Mesothelial cell of epicardium (in vitro differentiated cells): ENCODE results near the gene NPAS2. TPM values are rescaled to one million over a fixed set of nuclear protein-coding genes. Genes with fewer than 3 reads are reported as not detected.

ENCODE experiments used
- DNase-seq, 2 experiments: peaks; one replicate each; pipeline ENCODE4 v3.0.0; 2021; ENCODE audit warnings: low spot score in 2 of 2; ENCODE audit not compliant: unreplicated experiment in 2 of 2
- H3K27ac Mint-ChIP-seq: 2 replicates; pipeline ENCODE4 v1.8.0; 2021; ENCODE audit warnings: mixed read lengths
- H3K27me3 Mint-ChIP-seq: 2 replicates; pipeline ENCODE4 v1.8.0; 2021; ENCODE audit warnings: low read depth, mixed read lengths
- H3K36me3 Mint-ChIP-seq: 2 replicates; pipeline ENCODE4 v1.8.0; 2021; ENCODE audit warnings: mixed read lengths
- H3K4me1 Mint-ChIP-seq: 2 replicates; pipeline ENCODE4 v1.8.0; 2021; ENCODE audit warnings: mixed read lengths
- H3K4me3 Mint-ChIP-seq: 2 replicates; pipeline ENCODE4 v1.8.0; 2021; ENCODE audit warnings: mild to moderate bottlenecking, moderate library complexity, mixed read lengths
- H3K9me3 Mint-ChIP-seq: 2 replicates; pipeline ENCODE4 v1.8.0; 2021; ENCODE audit warnings: mixed read lengths
- total RNA-seq: library from RNA; stranded (reverse); gene quantifications from 3 replicates; pipeline ENCODE4 v1.2.1, GENCODE V29; 2021
- TF ChIP-seq, protein P1 (sequence below): fragments of 200-600 bp; sonication (generic); IDR thresholded peaks from one replicate; pipeline ENCODE4 v1.5.0; 2021; ENCODE audit warnings: antibody characterized with exemption; ENCODE audit not compliant: unreplicated experiment

Gene NPAS2
- total RNA-seq, 1 donor from 2014 or later = 5.4 TPM

DNA sequence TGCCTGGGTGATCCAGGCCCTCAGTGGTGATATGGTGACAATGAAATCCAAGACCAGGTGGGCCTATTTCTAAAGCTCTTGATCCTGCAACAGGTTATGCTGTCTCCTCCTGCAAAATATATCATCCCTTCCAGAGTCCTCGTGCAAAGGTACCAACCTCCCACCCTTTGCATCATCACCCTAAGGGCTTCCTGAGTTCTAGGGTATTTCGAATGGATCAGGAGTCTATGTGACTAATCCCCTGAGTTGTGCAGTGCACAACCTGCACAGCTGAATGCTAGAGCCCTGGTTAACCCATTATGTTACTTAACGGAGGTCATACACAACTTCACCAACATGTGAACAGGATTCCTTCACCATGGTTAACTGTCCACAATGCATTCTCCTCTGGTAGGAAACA is 13.4 kb upstream of the NPAS2 start:
- Mint-ChIP-seq H3K9me3 (peaks cover 3% of the 10 kb centered on the region), H3K36me3 (no peaks in the 10 kb centered on the region), H3K27ac (no peak overlapping the region), H3K27me3 (peaks cover 43% of the 10 kb centered on the region), H3K4me3 (no peak overlapping the region), H3K4me1 (no peaks in the 10 kb centered on the region)
- TF ChIP-seq, protein P1, sequence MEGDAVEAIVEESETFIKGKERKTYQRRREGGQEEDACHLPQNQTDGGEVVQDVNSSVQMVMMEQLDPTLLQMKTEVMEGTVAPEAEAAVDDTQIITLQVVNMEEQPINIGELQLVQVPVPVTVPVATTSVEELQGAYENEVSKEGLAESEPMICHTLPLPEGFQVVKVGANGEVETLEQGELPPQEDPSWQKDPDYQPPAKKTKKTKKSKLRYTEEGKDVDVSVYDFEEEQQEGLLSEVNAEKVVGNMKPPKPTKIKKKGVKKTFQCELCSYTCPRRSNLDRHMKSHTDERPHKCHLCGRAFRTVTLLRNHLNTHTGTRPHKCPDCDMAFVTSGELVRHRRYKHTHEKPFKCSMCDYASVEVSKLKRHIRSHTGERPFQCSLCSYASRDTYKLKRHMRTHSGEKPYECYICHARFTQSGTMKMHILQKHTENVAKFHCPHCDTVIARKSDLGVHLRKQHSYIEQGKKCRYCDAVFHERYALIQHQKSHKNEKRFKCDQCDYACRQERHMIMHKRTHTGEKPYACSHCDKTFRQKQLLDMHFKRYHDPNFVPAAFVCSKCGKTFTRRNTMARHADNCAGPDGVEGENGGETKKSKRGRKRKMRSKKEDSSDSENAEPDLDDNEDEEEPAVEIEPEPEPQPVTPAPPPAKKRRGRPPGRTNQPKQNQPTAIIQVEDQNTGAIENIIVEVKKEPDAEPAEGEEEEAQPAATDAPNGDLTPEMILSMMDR = no peak
- no peak for DNase-seq

GRCh38 chr2:100807707-100808106 is 12.2 kb upstream of the NPAS2 start:
- H3K27me3 Mint-ChIP-seq = peaks cover 52% of the 10 kb centered on the region
- DNase-seq = no peak
- H3K27ac Mint-ChIP-seq = no peak overlapping the region
- TF ChIP-seq, protein P1 = no peak
- peaks cover 5% of the 10 kb centered on the region for H3K4me1 Mint-ChIP-seq
- no peak overlapping the region for H3K4me3 Mint-ChIP-seq
- H3K36me3 Mint-ChIP-seq = no peaks in the 10 kb centered on the region
- H3K9me3 Mint-ChIP-seq = peaks cover 3% of the 10 kb centered on the region

DNA sequence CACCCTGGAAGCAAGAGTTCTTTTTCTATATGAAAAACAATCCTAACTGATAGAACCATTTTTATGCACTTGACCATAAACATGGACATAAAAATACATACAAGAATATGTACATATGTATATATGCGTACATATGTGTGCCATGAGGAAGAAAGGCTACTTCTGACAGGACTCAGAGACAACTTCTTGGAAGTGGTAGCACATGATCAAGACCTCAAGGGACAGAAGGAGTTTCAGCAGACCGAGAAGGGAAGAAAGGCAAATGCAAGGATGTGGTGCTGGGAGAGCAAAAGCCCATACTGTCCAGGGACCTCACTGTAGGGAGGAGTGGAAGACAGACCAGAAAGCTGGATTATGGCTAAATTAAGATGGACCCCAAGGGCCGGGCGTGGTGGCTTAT is 11.4 kb upstream of the NPAS2 start:
- DNase-seq = no peak
- TF ChIP-seq, protein P1 = no peak
- peaks cover 5% of the 10 kb centered on the region for H3K4me1 Mint-ChIP-seq
- peaks cover 56% of the 10 kb centered on the region for H3K27me3 Mint-ChIP-seq
- H3K9me3 Mint-ChIP-seq = peaks cover 3% of the 10 kb centered on the region
- no peak overlapping the region for H3K4me3 Mint-ChIP-seq
- no peak overlapping the region for H3K27ac Mint-ChIP-seq
- H3K36me3 Mint-ChIP-seq = no peaks in the 10 kb centered on the region

- Mint-ChIP-seq H3K9me3 (peaks cover 3% of the 10 kb centered on the region), H3K36me3 (no peaks in the 10 kb centered on the region), H3K4me3 (no peak overlapping the region), H3K4me1 (peaks cover 5% of the 10 kb centered on the region), H3K27ac (no peak overlapping the region), H3K27me3 (peaks cover 58% of the 10 kb centered on the region)
- DNase-seq = no peak
- TF ChIP-seq, protein P1 = no peak
Observed at GRCh38 chr2:100809506-100809905, 10.4 kb upstream of the NPAS2 start.

GRCh38 chr2:100810603-100811145 is 9.3 kb upstream of the NPAS2 start:
- H3K27me3 Mint-ChIP-seq = peaks cover 59% of the 10 kb centered on the region
- peaks cover 5% of the 10 kb centered on the region for H3K4me1 Mint-ChIP-seq
- no peaks in the 10 kb centered on the region for H3K36me3 Mint-ChIP-seq
- TF ChIP-seq, protein P1 = no peak
- no peak for DNase-seq
- no peak overlapping the region for H3K27ac Mint-ChIP-seq
- peaks cover 3% of the 10 kb centered on the region for H3K9me3 Mint-ChIP-seq
- H3K4me3 Mint-ChIP-seq = no peak overlapping the region

- no peak overlapping the region for H3K4me3 Mint-ChIP-seq
- peaks cover 5% of the 10 kb centered on the region for H3K4me1 Mint-ChIP-seq
- no peak for DNase-seq
- H3K9me3 Mint-ChIP-seq = peaks cover 3% of the 10 kb centered on the region
- H3K27me3 Mint-ChIP-seq = peaks cover 65% of the 10 kb centered on the region
- H3K36me3 Mint-ChIP-seq = no peaks in the 10 kb centered on the region
- no peak overlapping the region for H3K27ac Mint-ChIP-seq
- TF ChIP-seq, protein P1 = no peak
Observed at GRCh38 chr2:100812116-100812515, 7.8 kb upstream of the NPAS2 start.
